Endothelial cell of umbilical vein (primary cell): ENCODE data around the gene PTPRE.

Source experiments
- EZH2 ChIP-seq: IDR thresholded peaks from 2 replicates; pipeline ENCODE4 v1.6.1; 2012; ENCODE audit warnings: borderline replicate concordance, low read depth, mild to moderate bottlenecking, moderate library complexity, low read length, inconsistent platforms; ENCODE audit not compliant: severe bottlenecking
- FOS ChIP-seq: IDR thresholded peaks from 2 replicates; pipeline ENCODE4 v1.6.1; 2011; ENCODE audit warnings: mild to moderate bottlenecking, low read length, moderate library complexity, borderline replicate concordance; ENCODE audit not compliant: insufficient read depth
- GATA2 ChIP-seq: IDR thresholded peaks from 2 replicates; pipeline ENCODE4 v1.7.0; 2011; ENCODE audit warnings: low read depth, mild to moderate bottlenecking, moderate library complexity, mixed read lengths, low read length; ENCODE audit not compliant: insufficient read length, insufficient read depth
- JUN ChIP-seq: IDR thresholded peaks from 2 replicates; pipeline ENCODE4 v1.6.1; 2011; ENCODE audit warnings: borderline replicate concordance, low read depth; ENCODE audit not compliant: insufficient read length, insufficient read depth
- MYC ChIP-seq: IDR thresholded peaks from one replicate; pipeline ENCODE4 v1.6.1; 2011; ENCODE audit warnings: mild to moderate bottlenecking, low read depth, low read length
- POLR2A ChIP-seq: IDR thresholded peaks from 2 replicates; pipeline ENCODE4 v1.6.1; 2012; ENCODE audit warnings: low read depth, mild to moderate bottlenecking, control low read depth, low read length
- POLR2AphosphoS5 ChIP-seq: IDR thresholded peaks from 2 replicates; pipeline ENCODE4 v1.6.1; 2012; ENCODE audit warnings: low read depth, mild to moderate bottlenecking, control low read depth, low read length, moderate library complexity; ENCODE audit not compliant: insufficient read depth
- TF ChIP-seq, protein P1 (sequence below), 2 donors: IDR thresholded peaks; 1 replicate in 1 of 2; 2 replicates in 1 of 2; pipeline ENCODE4 v1.5.1; 2011; ENCODE audit warnings: low read length in 2 of 2, mild to moderate bottlenecking in 2 of 2, moderate library complexity in 2 of 2, control low read depth in 1 of 2, inconsistent platforms in 1 of 2, low read depth in 1 of 2; ENCODE audit not compliant: insufficient read depth in 1 of 2; ENCODE audit errors: extremely low read depth in 1 of 2
- TF ChIP-seq, protein P2 (sequence below): IDR thresholded peaks from 2 replicates; pipeline ENCODE4 v1.6.1; 2011; ENCODE audit not compliant: insufficient read depth, insufficient read length

DNA sequence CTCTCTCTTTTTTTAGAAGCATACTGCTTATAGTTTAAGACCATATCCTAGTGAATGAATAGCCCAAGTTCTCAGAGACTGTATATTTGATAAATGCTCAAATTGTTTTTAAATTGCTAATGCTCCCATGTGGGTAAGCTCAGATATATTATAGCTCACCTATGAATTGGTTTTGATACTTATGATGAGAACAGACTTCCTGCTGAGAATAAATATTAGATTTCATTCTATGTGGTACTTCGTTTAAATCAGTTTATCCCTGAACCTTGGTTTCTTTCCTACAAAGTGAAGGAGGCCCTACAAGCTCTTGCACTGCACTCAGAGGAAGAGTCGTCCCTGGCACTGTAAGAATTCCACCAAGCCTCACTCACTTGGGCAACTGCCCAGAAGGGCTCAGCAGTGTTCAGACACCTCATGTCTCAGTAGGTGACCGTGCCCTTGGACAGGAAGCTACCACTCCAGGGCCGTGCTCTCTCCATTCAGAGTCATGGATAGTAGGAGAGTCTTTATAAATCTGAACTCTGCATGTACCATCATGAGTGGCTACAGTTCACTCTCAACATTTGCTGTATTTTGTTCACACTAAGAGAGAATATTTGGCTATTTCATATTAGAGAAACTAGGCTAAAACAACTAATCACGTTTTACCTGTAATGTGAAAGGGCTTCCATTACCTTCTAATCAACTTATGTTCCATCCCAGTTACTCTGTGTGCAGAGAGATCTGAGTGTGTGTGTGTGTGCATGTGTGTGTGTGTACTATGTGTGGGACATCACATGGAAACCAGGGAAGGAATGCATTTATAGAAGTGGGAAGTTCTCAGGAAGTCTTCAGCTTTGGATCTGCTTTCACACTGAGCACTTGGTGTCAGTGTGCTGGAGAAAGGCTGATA is 93.8 kb downstream of the PTPRE start:
- TF ChIP-seq POLR2A: no peak
- TF ChIP-seq, protein P1, sequence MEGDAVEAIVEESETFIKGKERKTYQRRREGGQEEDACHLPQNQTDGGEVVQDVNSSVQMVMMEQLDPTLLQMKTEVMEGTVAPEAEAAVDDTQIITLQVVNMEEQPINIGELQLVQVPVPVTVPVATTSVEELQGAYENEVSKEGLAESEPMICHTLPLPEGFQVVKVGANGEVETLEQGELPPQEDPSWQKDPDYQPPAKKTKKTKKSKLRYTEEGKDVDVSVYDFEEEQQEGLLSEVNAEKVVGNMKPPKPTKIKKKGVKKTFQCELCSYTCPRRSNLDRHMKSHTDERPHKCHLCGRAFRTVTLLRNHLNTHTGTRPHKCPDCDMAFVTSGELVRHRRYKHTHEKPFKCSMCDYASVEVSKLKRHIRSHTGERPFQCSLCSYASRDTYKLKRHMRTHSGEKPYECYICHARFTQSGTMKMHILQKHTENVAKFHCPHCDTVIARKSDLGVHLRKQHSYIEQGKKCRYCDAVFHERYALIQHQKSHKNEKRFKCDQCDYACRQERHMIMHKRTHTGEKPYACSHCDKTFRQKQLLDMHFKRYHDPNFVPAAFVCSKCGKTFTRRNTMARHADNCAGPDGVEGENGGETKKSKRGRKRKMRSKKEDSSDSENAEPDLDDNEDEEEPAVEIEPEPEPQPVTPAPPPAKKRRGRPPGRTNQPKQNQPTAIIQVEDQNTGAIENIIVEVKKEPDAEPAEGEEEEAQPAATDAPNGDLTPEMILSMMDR (IDR thresholded peaks at IDR 0.05; ENCODE audit: extremely low read depth in 1 of 2, insufficient read depth in 1 of 2, low read depth in 1 of 2, low read length in 2 of 2): no peak
- no peak for TF ChIP-seq EZH2
- TF ChIP-seq POLR2AphosphoS5: no peak
- TF ChIP-seq MYC: no peak
- TF ChIP-seq, protein P2, sequence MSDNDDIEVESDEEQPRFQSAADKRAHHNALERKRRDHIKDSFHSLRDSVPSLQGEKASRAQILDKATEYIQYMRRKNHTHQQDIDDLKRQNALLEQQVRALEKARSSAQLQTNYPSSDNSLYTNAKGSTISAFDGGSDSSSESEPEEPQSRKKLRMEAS: no peak
- TF ChIP-seq FOS: no peak
- TF ChIP-seq JUN: no peak
- no peak for TF ChIP-seq GATA2
